HAP-1 (cell line): Measurements from ENCODE around the gene HUNK.

Source experiments
- DNase-seq, 2 experiments: peaks; one replicate each; pipeline ENCODE4 v3.0.0-alpha.2; 2016 to 2020; ENCODE audit warnings: low spot score in 2 of 2
- H3K27me3 ChIP-seq: fragments of 250-450 bp; sonication (Bioruptor Pico); 2 replicates; pipeline ENCODE4 v1.5.1; 2020; ENCODE audit warnings: low read depth, mild to moderate bottlenecking, moderate library complexity
- H3K36me3 ChIP-seq: fragments of 250-450 bp; sonication (Bioruptor Pico); replicated peaks from 2 replicates; pipeline ENCODE4 v1.5.1; 2020; ENCODE audit warnings: mild to moderate bottlenecking
- H3K4me1 ChIP-seq: fragments of 250-450 bp; sonication (Bioruptor Pico); 2 replicates; pipeline ENCODE4 v1.5.1; 2020; ENCODE audit warnings: mild to moderate bottlenecking
- H3K4me3 ChIP-seq: fragments of 250-450 bp; sonication (Bioruptor Pico); 2 replicates; pipeline ENCODE4 v1.5.1; 2020; ENCODE audit warnings: mild to moderate bottlenecking, moderate library complexity
- H3K9me3 ChIP-seq: fragments of 250-450 bp; sonication (Bioruptor Pico); 2 replicates; pipeline ENCODE4 v1.5.1; 2020; ENCODE audit warnings: mild to moderate bottlenecking, moderate library complexity
- in situ Hi-C: fragments of 300-500 bp; cut with MboI; formaldehyde crosslinking; loops from 3 replicates; pipeline ENCODE4 v1.14.3; 2020; ENCODE audit warnings: low sequenced_read_pairs, inconsistent platforms, mixed read lengths

The HUNK gene

GRCh38 chr21:32001390-32001789, 128.6 kb downstream of the HUNK start:
- peaks cover 4% of the 10 kb centered on the region; the same call in 1 of the 2 replicates for H3K36me3 ChIP-seq
- no peak for DNase-seq
- in situ Hi-C loops: no loop called here
- no peaks in the 10 kb centered on the region for H3K27me3 ChIP-seq
- H3K9me3 ChIP-seq: no peaks in the 10 kb centered on the region
- H3K4me3 ChIP-seq: no peak overlapping the region
- no peaks in the 10 kb centered on the region for H3K4me1 ChIP-seq

GRCh38 chr21:32003411-32003810, 130.6 kb downstream of the HUNK start:
- H3K9me3 ChIP-seq: no peaks in the 10 kb centered on the region
- in situ Hi-C loops: no loop called here
- no peak overlapping the region for H3K4me3 ChIP-seq
- no peak for DNase-seq
- 0 out of 2 replicates have a peak, but pooled peaks cover 4% of the 10 kb centered on the region for H3K36me3 ChIP-seq
- no peaks in the 10 kb centered on the region for H3K4me1 ChIP-seq
- H3K27me3 ChIP-seq: no peaks in the 10 kb centered on the region

DNA sequence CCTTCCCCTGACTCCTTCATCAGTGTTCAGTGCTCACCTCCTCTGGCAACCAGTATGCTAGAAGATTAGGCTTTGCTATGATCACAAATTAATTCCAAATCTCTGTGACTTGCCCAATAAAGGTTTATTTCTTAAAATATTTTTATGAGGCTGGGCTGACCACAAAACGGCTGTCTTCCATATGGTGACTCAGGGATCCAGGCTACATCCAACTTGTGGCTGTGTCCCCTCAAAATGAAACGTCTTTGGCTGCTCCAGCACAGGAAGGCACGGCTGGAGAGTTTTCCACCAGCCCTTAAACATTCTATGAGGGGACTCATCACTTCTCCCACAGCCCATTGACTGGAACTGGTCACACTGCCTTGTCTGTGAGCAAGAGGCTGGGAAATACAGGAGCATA, 131.5 kb downstream of the HUNK start:
- Histone ChIP-seq H3K9me3 (no peaks in the 10 kb centered on the region), H3K36me3 (no peaks in the 10 kb centered on the region), H3K4me1 (no peaks in the 10 kb centered on the region), H3K4me3 (no peak overlapping the region), H3K27me3 (no peaks in the 10 kb centered on the region)
- no peak for DNase-seq
- in situ Hi-C loops: no loop called here

DNA sequence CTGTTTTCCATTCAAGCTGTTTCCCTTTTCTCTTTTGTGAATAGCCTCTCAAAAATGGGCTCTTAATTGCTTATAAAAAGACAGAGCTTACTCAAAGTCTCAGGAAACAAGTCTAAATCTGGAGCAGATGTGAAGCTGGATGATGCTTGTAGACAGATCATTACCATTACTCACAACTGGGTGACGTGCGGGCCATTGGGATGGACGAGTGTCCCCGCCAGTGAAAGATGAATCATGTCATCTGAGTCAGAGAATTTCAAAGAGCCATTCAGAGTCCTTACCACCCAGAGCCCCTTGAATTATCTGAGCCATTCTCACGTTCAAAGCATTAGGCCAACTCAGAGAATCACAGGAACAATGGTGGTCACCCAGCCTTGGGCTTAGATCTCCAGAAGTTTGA, 134.6 kb downstream of the HUNK start:
- no peaks in the 10 kb centered on the region for H3K27me3 ChIP-seq
- in situ Hi-C loops: no loop called here
- H3K9me3 ChIP-seq: no peaks in the 10 kb centered on the region
- no peak overlapping the region for H3K4me3 ChIP-seq
- DNase-seq: no peak
- no peaks in the 10 kb centered on the region for H3K36me3 ChIP-seq
- H3K4me1 ChIP-seq: no peaks in the 10 kb centered on the region

DNA sequence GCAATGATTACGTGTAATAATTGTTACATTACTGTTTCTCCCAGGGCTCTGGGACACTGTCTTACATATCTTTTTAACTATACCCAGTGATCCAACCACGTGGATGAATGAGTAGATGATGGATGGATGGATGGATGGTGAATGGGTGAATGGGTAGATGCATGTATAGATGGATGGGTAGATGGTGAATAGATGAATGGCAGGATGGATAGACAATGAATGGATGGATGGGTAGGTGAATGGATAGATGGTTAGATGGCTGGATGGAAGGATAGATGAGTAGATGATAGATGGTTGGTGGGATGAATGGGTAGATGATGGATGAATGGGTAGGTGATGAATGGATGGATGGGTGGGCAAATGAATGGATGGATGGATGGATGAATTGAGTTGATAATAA, 135.9 kb downstream of the HUNK start:
- no peaks in the 10 kb centered on the region for H3K9me3 ChIP-seq
- H3K36me3 ChIP-seq: no peaks in the 10 kb centered on the region
- H3K4me3 ChIP-seq: no peak overlapping the region
- no peaks in the 10 kb centered on the region for H3K27me3 ChIP-seq
- in situ Hi-C loops: no loop called here
- DNase-seq: no peak
- H3K4me1 ChIP-seq: no peaks in the 10 kb centered on the region

DNA sequence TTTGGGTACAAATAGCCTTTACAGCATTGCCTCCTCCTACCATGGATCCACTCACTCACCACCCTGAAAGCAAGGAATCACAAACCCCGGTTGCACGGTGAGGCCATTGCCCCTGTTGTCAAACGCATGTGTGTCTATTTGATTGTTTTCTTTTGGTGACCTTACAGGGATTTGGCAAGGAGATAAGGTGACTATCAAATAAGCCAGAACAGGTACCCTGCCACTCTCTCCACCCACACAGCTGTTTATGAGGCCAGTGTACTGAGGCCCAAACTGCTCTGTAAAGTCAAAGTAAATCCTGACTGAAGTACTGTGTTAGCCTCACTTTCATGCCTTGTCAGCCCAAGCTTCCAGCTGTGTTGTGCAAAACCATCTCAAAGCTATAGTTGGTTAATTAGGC, 136.4 kb downstream of the HUNK start:
- no peak for DNase-seq
- no peaks in the 10 kb centered on the region for H3K9me3 ChIP-seq
- no peak overlapping the region for H3K4me3 ChIP-seq
- H3K27me3 ChIP-seq: no peaks in the 10 kb centered on the region
- H3K4me1 ChIP-seq: no peaks in the 10 kb centered on the region
- no peaks in the 10 kb centered on the region for H3K36me3 ChIP-seq
- in situ Hi-C loops: no loop called here

DNA sequence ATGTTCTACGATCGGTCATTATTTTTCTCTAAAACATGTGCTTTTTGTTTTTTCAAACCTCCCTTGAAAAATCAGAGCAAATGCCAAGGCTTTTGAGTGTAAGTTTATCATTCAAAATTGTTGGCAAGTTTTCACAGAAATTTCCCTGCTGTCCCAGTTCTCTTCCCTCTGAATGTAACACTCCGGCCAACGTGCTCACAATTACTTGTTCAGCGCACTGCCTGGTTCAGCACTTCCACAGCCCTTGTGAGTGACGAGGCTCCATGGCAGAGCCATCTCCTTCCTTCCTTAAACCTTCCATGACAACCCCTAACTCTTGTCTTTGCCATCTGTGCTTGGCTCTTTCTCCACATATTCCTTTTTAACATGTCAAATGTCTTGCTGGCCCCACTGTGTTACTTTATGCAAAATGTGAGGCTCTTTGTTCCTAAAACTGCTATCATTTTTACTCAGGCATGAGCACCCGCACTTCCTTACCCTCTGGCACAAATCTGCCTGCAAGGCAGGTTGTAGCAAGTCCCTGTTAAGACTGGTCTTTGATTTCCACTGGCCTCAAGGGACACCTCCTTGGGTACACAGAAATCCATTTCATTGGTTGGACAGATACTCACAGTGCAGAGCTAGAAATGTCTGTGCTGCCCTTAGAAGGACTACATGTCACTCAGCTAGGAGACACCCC, 142.8 kb downstream of the HUNK start:
- H3K36me3 ChIP-seq: no peaks in the 10 kb centered on the region
- in situ Hi-C loops: no loop called here
- no peak overlapping the region for H3K4me3 ChIP-seq
- no peaks in the 10 kb centered on the region for H3K27me3 ChIP-seq
- no peaks in the 10 kb centered on the region for H3K4me1 ChIP-seq
- no peak for DNase-seq
- H3K9me3 ChIP-seq: no peaks in the 10 kb centered on the region

DNA sequence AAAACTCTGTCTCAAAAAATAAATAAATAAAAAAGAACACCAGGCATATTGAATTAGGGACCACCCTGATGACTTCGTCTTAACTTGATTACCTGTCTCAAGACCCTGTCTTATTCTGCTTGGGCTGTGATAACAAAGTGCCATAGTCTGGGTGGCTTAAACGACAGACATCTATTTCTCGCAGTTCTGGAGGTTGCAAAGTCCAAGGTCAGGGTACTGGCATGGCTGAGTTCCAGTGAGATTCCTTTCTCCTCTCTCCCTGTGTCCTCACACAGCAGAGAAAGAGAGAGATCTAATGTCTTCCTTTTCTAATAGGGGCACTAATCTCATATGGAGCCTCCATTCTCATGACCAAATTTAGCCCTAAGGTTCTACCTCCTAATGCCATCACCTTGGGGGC, 145.6 kb downstream of the HUNK start:
- Histone ChIP-seq H3K4me3 (no peak overlapping the region), H3K4me1 (no peaks in the 10 kb centered on the region), H3K27me3 (no peaks in the 10 kb centered on the region), H3K36me3 (no peaks in the 10 kb centered on the region), H3K9me3 (no peaks in the 10 kb centered on the region)
- in situ Hi-C loops: no loop called here
- no peak for DNase-seq

- DNase-seq: no peak
- Histone ChIP-seq H3K36me3 (no peaks in the 10 kb centered on the region), H3K4me3 (no peak overlapping the region), H3K27me3 (no peaks in the 10 kb centered on the region), H3K9me3 (no peaks in the 10 kb centered on the region), H3K4me1 (no peaks in the 10 kb centered on the region)
- in situ Hi-C loops: no loop called here
Measured at GRCh38 chr21:32020564-32020963, 147.7 kb downstream of the HUNK start.

DNA sequence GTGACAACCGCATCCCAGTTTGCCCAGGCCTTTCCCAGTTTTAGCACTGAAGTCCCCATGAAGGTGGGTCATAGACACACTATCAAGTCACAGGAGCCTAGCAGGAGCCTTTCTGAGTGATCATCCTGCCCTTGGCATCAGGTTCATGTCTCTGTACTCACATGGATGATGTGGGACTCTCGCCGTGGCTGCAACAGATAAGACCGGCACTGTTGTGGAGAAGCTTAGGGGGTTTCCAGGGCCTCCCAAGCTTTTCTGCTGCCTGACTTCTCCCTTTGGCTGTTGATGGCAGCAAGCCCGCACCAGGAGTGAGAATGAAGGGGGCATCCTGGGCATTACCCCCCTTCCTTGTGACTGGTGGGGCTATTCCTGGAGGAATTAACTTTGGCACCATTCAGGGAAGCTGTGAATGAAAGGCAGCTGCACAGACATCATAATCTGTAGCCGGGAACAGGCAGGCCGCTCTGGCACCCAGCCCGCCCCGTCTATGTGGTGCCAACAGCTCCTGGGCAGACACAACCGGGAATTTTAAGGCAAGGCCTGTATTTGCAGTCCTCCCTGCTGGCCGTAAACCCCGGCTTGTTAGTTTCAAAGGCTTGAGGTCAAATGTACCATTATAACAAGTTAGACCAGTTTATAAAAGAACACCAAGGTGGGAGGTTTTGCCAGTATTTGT, 148.6 kb downstream of the HUNK start:
- no peaks in the 10 kb centered on the region for H3K4me1 ChIP-seq
- no peaks in the 10 kb centered on the region for H3K36me3 ChIP-seq
- H3K27me3 ChIP-seq: no peaks in the 10 kb centered on the region
- H3K9me3 ChIP-seq: no peaks in the 10 kb centered on the region
- in situ Hi-C loops: no loop called here
- H3K4me3 ChIP-seq: no peak overlapping the region
- no peak for DNase-seq

DNA sequence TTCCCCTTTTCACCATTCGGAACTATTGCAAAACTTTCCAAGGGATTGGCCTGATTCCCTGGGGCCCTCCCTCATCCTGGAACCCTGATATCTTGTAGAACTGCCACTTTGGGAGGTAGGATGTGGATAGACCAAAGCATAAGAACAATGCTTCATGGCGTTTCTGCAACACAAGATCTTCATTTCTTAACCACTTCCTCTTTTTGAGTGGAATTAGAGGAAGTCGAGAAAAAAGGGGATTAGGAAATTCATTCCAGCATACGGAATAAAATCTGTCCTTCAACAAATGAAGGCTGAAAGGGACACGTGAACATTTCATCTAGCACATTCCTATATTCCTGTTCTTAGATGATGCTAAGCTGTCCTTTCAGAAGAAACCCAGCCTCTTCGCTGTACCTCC, 149.3 kb downstream of the HUNK start:
- Histone ChIP-seq H3K36me3 (no peaks in the 10 kb centered on the region), H3K9me3 (no peaks in the 10 kb centered on the region), H3K27me3 (no peaks in the 10 kb centered on the region), H3K4me3 (no peak overlapping the region), H3K4me1 (no peaks in the 10 kb centered on the region)
- in situ Hi-C loops: no loop called here
- no peak for DNase-seq

DNA sequence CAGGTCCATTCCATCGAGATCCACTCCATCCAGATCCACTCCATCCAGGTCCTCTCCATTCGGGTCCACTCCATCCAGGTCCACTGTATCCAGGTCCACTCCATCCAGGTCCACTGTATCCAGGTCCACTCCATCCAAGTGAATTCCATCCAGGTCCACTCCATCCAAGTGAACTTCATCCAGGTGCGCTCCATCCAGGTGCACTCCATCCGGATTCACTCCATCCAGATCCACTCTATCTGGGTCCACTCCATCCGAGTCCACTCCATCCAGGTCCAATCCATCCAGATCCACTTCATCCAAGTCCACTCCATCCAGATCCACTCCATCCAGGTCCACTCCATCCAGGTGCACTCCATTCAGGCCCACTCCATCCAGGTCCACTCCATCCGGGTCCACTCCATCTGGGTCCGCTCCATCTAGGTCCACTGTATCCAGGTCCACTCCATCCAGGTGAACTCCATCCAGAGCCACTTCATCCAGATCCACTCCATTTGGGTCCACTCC, 157.4 kb downstream of the HUNK start:
- Histone ChIP-seq H3K9me3 (no peaks in the 10 kb centered on the region), H3K4me1 (no peaks in the 10 kb centered on the region), H3K4me3 (no peak overlapping the region), H3K36me3 (no peaks in the 10 kb centered on the region), H3K27me3 (no peaks in the 10 kb centered on the region)
- in situ Hi-C loops: no loop called here
- DNase-seq: no peak

- Histone ChIP-seq H3K9me3 (no peaks in the 10 kb centered on the region), H3K4me1 (no peaks in the 10 kb centered on the region), H3K36me3 (no peaks in the 10 kb centered on the region), H3K4me3 (no peak overlapping the region), H3K27me3 (no peaks in the 10 kb centered on the region)
- in situ Hi-C loops: no loop called here
- DNase-seq: no peak
Measured at GRCh38 chr21:32034850-32035249, 162.0 kb downstream of the HUNK start.

- no peak for DNase-seq
- H3K9me3 ChIP-seq: no peaks in the 10 kb centered on the region
Measured at GRCh38 chr21:32035617-32036016, 162.8 kb downstream of the HUNK start.

More at GRCh38 chr21:32035617-32036016, 162.8 kb downstream of the HUNK start:
- no peaks in the 10 kb centered on the region for H3K27me3 ChIP-seq
- H3K4me1 ChIP-seq: no peaks in the 10 kb centered on the region
- in situ Hi-C loops: no loop called here
- H3K36me3 ChIP-seq: no peaks in the 10 kb centered on the region
- H3K4me3 ChIP-seq: no peak overlapping the region
